ENCODE data around the gene CRACDL. TPM values are rescaled to one million over a fixed set of nuclear protein-coding genes. Genes with fewer than 3 reads are reported as not detected.

Gene CRACDL
- total and polyA plus RNA-seq, 2 of the 13 experiments (the other 11 are each of a cell fraction or from before 2014, with no cell fraction given) = 0.15 to 0.26 TPM

- peak; percentile 77; the same call in 1 of the 2 replicates for TF ChIP-seq TFDP1 (CRISPR knock-in tag; IDR thresholded peaks at IDR 0.05; ENCODE audit: borderline replicate concordance)
- TF ChIP-seq AKAP8 (CRISPR knock-in tag; IDR thresholded peaks at IDR 0.05) = no peak
- peak; percentile 27; the same call in 1 of the 2 replicates for TF ChIP-seq CREM (IDR thresholded peaks at IDR 0.05)
- no peak for TF ChIP-seq CREM (CRISPR knock-in tag; IDR thresholded peaks at IDR 0.05)
- TF ChIP-seq NCOA1 (CRISPR knock-in tag; IDR thresholded peaks at IDR 0.05) = peak; percentile 55; the same call in 1 of the 2 replicates
- peak; percentile 80 for TF ChIP-seq FOSL2 (CRISPR knock-in tag; IDR thresholded peaks at IDR 0.05)
- TF ChIP-seq TFDP2 (CRISPR knock-in tag; IDR thresholded peaks at IDR 0.05) = peak; percentile 47; the same call in 1 of the 2 replicates
- TF ChIP-seq FOXP1 (IDR thresholded peaks at IDR 0.05) = no peak
- peak; percentile 41; the same call in 1 of the 2 replicates for TF ChIP-seq FOXP1 (CRISPR knock-in tag; IDR thresholded peaks at IDR 0.05)
- peak; percentile 42; the same call in 1 of the 2 replicates for TF ChIP-seq ZSCAN21 (CRISPR knock-in tag; IDR thresholded peaks at IDR 0.05; ENCODE audit: borderline replicate concordance)
- no peak for TF ChIP-seq E2F5 (CRISPR knock-in tag; conservative IDR thresholded peaks at IDR 0.05)
- TF ChIP-seq KDM5B (CRISPR knock-in tag; IDR thresholded peaks at IDR 0.05; ENCODE audit: borderline replicate concordance) = peak; percentile 46; the same call in 1 of the 2 replicates
- 0 out of 2 replicates have a peak, but pooled peaks have one; percentile 51 for TF ChIP-seq ZNF891 (CRISPR knock-in tag; IDR thresholded peaks at IDR 0.05)
- no peak for TF ChIP-seq TEAD3 (CRISPR knock-in tag; optimal IDR thresholded peaks at IDR 0.05; ENCODE audit: borderline replicate concordance)
- peak; percentile 99 for TF ChIP-seq CEBPG (CRISPR knock-in tag; IDR thresholded peaks at IDR 0.05)
- TF ChIP-seq IKZF1 (IDR thresholded peaks at IDR 0.05) = no peak
- peak; percentile 67 for TF ChIP-seq AHDC1 (CRISPR knock-in tag; IDR thresholded peaks at IDR 0.05; ENCODE audit: borderline replicate concordance)
- 0 out of 2 replicates have a peak, but pooled peaks have one; percentile 45 for TF ChIP-seq NRL (CRISPR knock-in tag; IDR thresholded peaks at IDR 0.05; ENCODE audit: borderline replicate concordance)
- no peak for TF ChIP-seq ZBTB46 (CRISPR knock-in tag; IDR thresholded peaks at IDR 0.05; ENCODE audit: borderline replicate concordance)
- TF ChIP-seq PRMT3 (CRISPR knock-in tag; IDR thresholded peaks at IDR 0.05; ENCODE audit: borderline replicate concordance, low read depth) = no peak
These were observed 130.4 kb downstream of the CRACDL start (continued) for GRCh38 chr2:98805412-98806171.
